HG03521 (cell line): Measurements from ENCODE around the gene LRRC4C.

Experiments
- ATAC-seq: cut with Tn5 transposase; IDR thresholded peaks from one replicate; pipeline ENCODE4 v1.9.1; 2021; ENCODE audit warnings: mild to moderate bottlenecking, moderate library complexity; ENCODE audit not compliant: unreplicated experiment

The LRRC4C gene

DNA sequence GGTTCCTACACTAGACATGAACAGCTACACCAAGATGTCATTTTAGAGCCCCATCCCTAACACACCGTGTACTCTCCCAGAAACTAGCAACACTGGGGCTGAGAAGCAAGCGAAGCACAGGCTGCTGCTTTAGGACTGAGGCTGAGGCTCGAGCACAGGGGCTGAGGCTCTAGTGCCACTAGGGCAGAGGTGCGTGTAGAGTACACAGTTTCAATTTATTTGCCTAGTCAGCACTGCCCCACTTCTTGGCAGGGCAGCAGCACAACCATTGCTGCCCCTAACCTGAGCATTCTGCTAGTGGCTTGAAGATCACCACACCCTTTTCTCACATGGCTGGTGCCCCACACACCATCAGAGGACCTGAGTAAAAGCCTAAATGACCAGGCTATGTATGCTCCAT is 713.2 kb downstream of the LRRC4C start:
- ATAC-seq = no peak

DNA sequence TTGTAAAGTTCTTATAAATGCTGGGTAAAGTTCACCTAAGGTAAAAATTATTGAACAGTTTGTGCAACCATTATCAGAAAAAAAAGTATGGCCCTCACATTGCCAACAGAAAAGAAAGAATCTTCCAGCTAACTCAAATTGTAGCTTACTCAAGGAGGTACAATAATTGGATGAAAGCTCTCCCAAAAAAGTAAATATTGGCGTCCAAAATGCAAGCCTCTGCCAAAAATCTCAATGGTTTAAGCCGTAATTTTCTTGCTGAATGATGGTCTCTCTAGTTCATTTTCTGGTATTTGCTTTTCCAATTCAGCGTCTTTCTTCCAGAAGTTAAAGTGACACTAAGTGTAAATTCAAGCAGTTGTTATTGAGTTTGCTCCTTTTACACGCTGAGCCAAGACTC is 727.3 kb downstream of the LRRC4C start:
- no peak for ATAC-seq

DNA sequence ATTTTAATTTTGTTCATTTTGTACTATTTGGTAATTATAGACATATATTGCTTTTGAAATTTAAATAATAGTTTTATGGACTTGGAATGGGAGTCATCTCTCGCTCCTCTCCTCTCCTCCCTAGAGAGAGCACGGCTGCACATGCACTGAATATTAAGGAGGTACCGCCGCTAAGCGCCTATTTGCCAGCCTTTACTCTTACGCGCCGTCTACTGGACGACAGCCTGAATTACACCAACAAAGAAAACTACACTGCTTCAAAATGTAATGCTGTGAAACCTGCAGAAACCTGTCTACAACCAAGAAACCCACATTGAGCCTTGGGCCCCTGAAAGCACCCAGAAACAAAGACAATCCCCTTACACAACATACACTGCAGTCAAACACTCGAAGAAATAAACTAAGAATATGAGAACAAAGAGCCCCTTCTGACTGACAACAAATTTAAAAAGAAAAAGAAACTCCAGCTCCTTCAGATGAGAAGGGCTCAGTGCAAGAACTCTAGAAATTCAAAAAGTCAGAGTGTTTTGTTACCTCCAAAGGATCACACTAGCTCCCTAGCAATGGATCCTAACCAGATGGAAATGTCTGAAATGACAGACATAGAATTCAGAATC is 737.2 kb downstream of the LRRC4C start:
- no peak for ATAC-seq

DNA sequence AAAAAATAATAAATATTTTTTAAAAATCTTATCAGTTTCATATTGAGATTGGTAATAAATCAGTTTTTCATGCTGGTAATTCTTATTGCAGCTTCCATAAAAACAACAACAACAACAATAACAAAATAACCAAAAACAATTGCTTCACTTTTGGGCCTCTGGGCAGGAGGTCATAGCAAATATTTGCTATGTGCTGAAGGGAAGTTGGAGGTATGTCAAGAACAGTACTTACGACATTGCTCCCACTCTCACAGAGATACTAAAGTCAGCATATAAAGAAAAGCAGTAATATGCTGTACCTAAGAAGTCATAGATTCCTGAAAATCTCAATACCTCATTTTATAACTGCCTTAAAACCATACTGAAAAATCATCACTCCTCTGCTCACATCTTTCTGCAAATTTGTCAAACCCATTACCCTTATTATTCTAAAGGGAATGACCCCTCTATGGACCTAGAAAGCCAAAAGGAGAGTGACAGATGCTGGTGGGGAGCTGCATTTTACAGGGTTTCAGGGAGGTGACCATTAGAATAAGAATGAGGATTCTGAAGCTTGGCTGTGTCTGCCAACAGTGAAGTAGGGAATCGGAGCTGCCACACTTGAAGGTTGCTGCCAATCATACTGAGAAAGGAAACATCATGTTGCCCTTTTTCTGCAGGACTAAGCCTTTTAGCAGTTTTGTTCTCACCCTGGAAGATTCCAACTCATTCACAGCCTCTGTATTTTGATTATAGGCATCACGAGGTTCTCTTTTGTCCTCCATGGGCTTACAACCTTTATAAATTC is 742.9 kb downstream of the LRRC4C start:
- ATAC-seq = no peak

DNA sequence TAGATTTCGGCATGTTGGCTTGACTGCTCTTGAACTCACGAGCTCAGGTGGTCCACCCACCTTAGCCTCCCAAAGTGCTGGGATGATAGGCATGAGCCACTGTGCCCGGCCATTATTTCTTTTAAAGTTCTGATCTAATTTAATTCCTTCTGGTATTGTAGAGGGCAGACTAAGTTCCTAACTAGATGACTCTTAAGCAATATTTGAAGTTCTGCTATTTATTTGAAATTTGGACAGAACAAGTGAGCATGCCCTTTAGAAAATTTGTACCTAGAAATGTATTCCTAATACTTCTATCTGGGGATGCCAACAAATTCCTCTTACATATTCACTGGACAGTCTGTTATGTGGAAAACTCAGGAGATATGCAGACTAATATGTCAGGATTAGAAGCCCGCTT is 746.4 kb downstream of the LRRC4C start:
- ATAC-seq = no peak

DNA sequence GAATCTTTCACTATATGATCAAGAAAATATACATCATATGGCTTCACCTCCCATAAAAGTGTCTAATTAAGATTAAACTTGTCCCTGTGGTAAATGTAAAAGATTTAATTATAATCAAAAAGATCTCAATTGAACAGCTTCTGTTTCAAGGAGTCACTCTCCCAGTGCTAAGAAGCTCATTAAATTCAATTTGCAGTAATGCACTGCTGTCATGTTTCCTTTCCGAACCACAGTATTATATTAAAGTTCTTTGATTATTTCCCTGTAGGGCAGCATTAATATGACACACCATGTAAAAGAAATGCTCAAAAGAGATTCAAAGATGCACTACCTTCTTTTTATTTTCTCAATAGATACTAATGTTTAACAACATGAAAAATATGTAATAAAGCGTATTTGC is 758.4 kb downstream of the LRRC4C start:
- no peak for ATAC-seq

DNA sequence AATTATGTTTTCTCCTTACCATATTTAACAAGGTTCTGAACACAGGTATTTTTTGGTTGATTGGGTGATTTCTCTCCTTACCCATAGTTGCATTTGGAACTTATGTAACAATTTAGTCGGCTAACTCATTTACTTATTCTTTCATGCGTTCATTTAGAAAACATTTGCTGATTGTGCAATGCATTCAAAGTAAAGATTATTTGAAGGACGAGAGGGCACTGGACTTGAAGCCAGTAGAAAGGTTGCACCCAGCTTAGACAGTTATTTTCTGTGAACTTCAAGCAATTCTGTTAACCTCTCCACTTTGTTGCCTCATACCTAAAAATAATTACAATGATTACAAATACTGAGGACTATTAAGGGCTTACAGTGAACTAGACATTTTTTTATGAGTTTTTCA is 769.6 kb downstream of the LRRC4C start:
- no peak for ATAC-seq

DNA sequence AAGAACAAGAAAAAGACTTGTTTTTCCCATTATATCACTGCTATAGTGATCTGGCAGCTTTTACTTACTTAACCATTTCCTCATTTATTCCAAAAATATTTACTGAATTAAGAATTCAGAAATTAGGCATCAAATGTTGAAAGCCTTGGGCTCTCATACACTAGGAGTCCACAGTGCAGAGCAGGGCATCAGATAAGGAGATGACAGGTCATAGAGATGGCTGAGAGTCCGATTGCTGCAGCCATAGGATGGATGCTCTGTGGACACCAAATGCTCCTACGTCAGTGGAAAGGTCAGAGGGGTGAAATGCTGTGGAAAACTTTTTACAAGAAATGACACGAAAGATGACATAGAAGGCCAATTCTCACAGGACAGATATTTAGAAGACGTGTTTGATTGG is 771.1 kb downstream of the LRRC4C start:
- ATAC-seq = no peak

DNA sequence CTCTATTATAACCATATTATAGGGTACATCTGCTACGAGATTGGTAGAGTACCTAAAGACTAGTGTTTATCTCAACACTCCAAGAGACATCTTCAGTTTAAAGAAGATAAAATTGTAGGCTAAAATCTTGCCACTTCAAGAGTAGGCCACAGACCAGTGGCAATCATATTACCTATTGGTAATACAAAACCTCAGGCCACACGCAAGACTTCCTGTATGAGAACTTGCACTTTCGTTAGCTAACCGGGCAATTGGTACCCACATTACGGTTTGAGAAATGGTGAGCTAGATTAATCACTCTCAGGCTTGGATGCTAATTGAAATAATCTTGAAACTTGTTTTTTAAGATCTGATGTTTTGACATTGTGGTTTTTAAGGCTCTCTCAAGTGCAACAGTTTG is 772.7 kb downstream of the LRRC4C start:
- no peak for ATAC-seq

DNA sequence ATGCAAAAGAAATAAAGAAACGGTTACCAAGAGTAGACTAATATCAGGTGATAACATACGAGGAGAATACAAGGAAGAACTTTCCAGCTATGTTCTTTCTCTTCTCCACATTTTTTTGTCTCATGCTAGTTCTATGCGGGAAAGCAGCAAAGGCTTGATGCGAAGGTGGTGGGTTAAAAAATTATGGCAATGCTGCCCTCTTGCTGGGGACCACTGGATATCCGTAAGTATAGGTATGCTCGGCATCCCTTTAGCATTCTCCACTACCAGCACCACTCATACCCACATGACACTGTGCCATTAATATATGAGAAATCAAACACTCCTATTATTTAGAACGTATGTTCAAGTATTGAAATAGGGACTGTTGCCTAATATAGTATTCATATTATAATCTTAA is 776.4 kb downstream of the LRRC4C start:
- ATAC-seq = no peak

DNA sequence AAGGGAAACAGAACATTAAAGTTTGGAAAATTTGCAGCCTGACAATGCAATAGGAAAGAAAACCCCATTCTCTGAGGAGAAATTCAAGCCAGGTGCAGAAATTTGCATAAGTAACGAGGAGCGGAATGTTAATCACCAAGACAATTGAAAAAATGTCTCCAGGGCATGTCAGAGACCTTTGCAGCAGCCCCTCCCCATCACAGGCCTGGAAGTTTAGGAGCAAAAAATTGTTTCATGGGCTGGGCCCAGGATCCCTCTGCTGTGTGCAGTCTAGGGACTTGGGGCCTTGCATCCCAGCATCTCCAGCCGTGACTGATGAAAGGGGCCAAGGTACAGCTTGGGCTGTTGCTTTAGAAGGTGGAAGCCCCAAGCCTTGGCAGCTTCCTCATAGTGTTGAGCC is 780.2 kb downstream of the LRRC4C start:
- no peak for ATAC-seq

DNA sequence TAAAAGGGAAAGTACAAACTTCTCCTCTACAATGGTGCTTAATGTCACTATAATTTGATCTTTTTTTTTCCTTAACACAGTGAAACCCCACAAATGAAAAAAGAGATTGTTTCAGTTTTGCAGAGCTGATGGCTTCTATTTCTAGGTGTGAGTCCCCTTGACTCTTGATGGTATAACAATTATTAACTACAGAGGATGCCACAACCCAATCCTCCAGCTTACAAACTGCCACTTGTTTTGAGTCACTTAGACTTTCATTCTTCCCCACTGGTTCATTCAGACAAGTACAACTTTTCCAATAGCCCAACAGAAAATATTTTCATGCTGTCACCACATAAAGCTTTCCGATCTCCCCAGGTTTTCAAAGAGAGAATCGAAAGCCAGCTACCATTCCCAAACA is 812.2 kb downstream of the LRRC4C start:
- ATAC-seq = no peak

DNA sequence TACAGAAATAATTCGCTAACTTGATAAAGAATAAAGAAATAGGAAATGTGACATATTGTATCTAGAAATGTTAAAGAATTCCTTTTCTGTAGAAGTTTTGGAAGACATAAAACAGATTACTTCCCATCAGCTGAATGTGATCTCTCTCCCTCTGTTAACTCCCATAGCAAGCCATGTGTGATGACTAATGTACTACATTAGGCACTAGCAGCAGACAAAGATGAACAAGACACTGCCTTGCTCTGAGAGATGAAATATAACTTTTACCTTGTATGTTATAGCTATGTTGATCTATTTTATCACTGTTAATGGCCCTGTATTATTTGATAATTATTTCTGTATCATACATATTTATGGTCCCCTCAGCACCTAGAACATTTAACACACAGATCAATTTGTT is 817.2 kb downstream of the LRRC4C start:
- no peak for ATAC-seq

DNA sequence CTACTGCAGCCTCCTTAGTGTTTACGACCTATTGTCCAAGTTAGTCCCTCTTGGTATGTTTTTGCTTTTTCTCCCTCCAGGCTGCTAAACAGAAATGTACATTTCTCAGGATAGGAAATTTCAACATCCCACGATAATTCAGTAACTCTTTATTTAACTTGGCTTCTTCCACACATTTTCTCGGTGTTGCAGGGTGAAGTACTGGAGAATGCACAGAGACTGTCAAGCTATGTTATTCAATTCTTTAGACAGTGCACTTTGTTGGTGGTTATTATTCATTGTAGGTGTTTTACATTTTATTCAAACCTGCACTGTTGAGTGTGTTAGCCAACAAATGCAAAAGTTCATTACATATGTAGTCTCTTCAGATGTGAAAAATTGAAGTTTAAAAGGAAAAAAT is 839.8 kb downstream of the LRRC4C start:
- ATAC-seq = no peak

DNA sequence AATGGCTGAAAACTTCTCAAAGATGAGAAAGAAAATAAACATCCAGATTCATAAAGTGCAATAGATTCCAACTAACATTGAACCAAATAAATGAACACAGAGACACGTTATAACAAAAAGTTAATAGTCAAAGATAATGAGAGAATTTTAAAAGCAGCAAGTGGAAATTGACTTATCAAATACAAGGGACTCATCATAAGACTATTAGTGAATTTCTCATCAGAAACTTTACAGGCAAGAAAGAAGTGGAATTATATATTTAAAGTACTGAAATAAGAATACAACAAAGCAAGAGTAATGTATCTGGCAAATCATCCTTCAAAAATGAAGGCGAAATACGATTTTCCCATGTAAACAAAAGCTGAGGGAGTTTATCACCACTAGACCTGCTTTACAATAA is 852.7 kb downstream of the LRRC4C start:
- no peak for ATAC-seq

DNA sequence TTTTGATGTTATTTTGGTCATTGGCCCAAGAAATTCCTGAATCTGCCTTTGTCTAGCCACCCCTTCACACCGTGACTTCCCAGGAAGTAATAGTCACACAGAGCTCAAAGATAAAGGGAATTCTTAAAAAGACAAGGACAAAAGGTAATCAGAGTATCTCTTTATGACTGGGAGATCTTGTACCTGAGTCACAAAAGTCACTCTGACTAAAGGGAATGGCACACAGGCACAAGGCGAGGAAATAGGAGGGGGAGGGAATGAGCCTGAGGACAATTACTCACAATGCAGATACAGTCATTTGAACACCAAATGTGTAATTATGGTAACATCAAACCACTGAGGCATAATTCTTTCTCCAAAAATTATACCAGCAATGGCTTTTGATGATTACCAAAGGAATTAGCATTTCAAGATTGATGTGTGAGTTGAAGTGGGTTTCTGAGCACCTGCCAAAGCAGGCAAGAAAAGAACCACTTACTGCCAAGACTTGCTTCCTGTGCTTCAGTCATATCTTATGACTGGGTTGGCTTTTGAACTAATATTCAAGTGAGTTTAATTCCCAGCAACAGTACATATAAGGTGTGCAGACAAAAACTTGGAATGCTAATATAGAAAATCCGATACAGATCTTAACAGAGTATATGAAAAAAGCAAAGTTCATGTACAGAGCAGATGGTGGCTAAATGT is 856.4 kb downstream of the LRRC4C start:
- no peak for ATAC-seq

DNA sequence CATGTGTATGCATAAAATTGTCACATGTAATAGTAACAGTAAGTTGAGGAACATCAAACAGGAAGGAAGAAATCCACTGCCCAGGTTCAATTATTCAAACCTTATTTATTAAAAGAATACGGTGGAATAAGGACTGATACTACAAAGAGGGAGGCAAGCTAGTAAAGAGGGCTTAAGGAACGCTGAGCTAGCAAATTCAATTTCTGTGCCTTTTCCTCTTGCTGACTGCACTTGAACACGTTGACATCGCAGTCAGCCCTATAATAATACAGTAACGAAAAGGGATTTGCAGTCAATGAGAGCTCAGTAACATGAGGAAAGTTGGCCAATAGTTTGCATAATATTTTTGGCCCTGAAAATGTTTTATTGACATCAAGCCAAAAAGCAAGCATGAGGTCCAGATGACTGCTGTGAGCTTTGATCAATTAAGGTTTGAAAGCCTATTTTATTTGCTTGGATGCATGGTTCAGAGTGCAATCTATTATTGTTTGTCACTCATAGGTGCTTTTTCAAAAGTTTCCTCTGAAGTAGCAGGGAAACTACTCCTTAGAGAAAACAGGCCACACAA is 861.8 kb downstream of the LRRC4C start:
- ATAC-seq = no peak

DNA sequence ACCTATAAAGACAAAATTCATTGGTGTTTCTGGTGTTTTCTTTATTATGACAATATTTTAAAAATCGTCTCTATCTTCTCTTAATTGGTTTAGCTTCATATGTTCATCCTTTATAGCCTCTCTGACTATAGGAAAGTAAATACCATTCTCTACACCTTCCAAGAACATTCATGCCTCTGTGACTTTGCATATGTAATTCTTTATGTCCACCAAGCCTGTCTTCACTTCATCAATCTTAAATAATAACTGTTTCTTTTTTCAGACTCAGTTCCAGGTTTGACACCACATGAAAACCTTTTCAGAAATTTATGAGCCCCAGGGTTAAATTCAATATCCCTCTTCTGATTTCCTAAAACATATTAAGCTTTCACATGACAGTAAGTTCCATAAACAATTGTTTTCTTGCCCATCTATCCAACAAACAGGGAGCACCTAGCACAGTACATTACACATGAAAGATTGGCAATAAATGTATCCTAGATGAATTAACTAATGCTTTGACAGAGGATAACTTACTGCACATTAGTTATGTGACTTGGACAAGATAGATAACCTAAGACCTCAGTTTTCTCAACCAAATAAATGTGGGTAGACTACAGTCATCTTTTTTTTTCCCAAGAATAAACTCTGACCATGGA is 886.1 kb downstream of the LRRC4C start:
- no peak for ATAC-seq

DNA sequence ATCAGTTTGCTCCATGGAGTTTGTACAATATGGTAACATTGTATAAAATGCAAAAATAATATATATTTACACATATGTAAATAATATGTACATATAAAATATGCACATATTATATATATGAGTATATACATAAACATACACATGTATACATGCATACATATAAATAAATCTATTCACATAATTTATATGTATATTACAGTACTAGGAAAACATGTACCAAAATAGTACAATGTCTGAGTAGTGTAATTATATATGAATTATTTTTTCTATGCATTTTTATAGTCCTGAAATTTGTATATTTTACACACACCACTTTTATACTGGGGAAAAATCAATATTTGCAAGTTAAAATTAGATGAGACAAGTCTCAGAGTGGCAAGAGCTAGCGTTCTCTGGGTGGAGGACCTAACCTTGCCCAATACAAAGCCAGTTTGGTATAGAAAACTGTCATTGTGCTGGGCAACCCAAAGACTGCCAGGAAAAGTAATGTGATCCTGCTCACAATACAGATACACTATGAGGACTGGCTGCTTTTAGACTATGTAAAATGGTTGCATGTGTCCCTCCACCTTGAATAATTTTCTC is 889.4 kb downstream of the LRRC4C start:
- no peak for ATAC-seq

DNA sequence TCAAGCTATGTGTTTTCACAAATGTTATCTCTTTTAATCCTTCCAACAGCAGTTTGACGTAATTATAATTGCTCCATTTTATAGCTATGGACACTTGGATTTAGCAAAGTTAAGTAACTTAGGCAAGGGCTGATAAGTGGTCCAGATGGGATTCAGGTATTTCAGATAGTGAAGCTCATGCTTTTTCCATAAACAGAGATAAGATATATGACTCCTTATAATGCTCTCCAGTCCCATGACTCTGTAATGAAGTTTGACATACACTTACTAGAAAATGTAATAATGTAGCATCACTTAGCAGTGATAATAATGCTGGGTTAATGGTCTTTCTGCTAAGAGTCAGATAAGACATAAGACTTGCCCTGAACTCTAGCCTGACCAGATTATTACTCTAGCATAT is 892.1 kb downstream of the LRRC4C start:
- no peak for ATAC-seq

DNA sequence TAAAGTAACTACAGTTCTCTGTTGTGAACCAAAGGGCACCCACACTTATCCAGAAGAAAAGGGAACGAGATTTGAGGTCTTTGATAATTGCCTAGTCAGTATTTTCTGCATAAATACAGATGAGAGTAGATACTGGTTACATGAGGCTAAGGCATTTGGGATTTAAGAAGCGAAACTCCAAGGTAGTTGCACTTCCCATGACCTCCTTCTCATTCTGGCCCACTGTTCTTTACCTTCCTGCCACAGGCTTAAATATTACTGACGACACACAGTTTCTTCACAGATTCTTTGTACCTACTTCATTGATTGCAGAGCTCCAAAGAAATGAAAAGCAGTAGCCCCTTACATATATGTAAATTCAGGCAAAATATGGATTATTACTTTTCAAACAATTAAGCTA is 915.3 kb downstream of the LRRC4C start:
- ATAC-seq = no peak
